ENCODE results near the gene G3BP1.
"Not testable (repeated sequence)": the region's sequence is repeated elsewhere in the genome, so short reads cannot be mapped to it uniquely, and the experiment has no call there.

The G3BP1 gene

DNA sequence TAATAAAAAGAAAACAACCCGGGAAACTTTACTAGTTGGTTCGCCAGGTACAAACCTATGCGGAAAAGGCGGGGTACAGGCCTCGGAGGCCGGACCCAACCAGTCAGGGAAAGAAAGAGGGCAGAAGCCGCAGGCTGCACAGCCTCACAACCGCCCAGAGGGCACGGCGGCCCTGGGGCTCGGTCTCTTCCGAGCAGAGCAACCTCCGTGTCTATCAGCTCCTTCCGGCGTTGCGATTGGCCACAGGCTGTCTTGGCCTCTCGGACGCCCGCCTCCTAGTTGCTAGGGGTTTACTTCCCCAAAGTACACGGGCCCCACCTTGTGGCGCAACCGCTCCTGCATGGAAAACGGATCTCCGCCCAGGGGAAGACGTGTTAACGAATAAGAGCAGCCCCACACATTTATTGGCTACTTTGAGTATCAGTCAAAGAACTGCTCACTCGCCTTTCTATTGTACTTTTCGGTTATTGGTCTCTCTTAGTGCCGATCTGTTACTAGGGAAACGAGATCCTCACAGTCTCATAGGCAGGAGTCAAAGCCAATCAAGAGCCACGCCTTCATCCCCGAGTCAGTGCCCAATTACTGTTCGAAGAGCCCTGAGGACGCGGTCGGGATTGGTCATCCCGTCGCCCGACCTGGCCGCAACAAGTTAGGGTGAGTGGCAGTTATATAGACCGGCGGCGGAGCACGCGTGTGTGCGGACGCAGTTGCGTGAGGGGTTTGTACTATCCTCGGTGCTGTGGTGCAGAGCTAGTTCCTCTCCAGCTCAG, at the start of gene G3BP1:
TSS of gene G3BP1 (plus strand) at position 696 of the 770 bp plus-strand sequence. CDS start 14,667 bp downstream, outside the sequence.
- in situ Hi-C loops (cut with MboI; ENCODE audit: low sequenced_read_pairs) = no loop called here

DNA sequence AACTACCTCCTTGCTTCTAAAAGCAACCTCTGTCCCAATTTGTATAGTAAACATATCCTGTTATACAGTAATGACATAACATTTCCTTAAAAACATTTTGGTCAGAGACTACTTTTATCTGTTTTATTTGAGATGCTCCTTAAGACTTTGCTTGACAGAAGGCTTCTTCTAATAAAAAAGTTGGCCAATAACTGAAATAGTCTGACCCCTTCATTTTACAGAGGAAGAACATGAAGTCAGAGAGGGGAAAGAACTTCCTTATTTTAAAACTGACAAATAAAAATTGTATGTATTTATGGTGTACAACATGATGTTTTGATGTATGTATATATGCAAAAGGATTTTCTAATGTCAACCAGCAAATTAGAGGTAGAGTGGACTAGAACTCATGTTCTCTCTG, 49.2 kb upstream of the G3BP1 start:
- in situ Hi-C loops (cut with MboI; ENCODE audit: low sequenced_read_pairs) = no loop called here

DNA sequence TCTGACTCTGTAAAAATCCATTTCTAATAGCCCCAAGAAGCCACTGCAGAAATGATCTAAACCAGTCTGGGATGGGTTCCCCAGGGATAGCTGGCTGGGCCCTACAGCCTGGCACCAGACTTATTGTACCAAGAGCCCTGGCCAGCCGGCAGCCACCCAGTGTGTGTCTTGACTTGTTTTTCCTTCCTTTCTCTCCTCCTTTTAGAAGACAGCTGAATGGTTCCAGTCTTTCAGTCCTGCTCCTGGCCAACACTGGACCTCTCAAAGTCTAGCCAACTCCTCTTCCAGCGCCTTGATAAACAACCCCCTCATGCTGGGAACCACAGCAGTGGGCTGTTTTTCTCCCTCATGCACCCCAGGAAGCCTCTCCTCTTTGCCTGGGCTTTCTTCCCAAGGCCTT, 47.4 kb upstream of the G3BP1 start:
- in situ Hi-C loops (cut with MboI; ENCODE audit: low sequenced_read_pairs) = no loop called here

DNA sequence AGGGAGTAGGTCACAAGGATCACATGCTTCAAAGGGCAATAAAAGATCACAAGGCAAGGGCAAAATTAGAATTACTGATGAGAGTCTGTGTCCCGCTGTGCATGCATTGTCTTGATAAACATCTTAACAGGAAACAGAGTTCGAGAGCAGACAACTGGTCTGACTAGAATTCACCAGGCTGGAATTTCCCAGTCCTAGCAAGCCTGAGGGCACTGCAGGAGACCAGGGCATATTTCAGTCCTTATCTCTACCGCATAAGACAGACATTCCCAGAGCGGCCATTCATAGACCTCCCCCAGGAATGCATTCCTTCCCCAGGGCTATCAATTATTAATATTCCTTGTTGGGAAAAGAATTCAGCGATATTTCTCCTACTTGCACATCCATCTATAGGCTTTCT, 42.2 kb upstream of the G3BP1 start:
- in situ Hi-C loops (cut with MboI; ENCODE audit: low sequenced_read_pairs) = not testable (repeated sequence)

DNA sequence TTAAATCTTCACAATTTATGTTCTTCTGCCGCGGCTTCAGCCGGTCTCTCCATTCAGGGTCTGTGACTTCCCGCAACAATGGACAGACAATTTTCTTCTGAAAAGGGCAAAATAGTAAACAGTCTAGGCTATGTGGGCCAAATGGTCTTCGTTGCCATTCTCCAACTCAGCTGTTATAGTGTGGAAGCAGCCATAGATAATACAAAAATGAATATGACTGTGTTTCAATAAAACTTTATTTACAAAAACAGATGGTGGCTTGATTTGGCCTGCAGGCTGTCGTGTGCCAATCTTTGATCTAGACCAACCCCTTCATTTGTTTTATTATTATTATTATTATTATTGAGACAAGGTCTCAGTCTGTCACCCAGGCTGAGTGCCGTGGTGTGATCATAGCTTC, 41.4 kb upstream of the G3BP1 start:
- in situ Hi-C loops (cut with MboI; ENCODE audit: low sequenced_read_pairs) = no loop called here

DNA sequence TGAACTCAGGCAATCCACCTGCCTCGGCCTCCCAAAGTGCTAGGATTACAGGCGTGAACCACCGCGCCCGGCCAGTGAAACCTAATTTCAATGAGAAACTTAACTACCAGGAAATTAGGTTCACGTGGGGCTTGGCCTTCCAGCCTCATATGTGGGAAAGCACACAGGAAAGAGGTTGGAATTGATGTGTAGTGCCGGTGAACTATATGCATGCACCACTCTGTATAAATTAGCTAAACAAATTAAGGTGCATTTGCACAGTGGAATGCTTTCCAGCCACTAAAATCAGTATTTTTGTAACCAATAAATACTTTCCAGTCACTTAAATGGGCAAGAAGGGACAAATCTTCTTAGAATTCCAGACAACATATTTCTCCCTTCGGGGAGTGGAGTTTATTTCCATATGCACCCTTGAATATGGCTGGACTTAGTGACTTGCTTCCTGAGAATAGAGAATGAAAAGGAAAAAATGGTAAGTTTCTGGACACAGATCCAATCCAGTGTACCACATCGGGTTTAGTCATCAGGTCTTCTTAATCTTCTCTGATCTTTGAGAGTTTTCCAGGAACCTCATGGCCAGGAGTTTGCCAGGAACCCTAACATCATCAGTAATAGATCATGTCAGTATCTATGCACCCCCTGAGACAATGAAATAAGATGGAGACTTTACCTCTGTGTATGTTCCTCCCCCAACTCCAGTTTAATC, 38.2 kb upstream of the G3BP1 start:
- in situ Hi-C loops (cut with MboI; ENCODE audit: low sequenced_read_pairs) = no loop called here

DNA sequence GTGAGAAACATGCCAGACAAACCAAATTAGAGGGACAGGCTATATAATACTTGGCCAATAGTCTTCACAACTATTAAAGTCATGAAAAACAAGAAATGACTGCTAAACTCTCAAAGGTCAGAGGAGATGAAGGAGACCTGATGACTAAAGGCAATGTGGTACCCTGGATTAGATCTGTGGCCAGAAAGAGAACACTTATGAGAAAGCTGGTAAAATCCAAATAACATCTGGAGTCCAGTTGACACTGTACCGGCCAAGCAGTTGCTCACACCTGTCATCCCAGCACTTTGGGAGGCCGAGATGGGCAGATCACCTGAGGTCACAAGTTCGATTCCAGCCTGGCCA, 37.7 kb upstream of the G3BP1 start:
- in situ Hi-C loops (cut with MboI; ENCODE audit: low sequenced_read_pairs) = no loop called here

DNA sequence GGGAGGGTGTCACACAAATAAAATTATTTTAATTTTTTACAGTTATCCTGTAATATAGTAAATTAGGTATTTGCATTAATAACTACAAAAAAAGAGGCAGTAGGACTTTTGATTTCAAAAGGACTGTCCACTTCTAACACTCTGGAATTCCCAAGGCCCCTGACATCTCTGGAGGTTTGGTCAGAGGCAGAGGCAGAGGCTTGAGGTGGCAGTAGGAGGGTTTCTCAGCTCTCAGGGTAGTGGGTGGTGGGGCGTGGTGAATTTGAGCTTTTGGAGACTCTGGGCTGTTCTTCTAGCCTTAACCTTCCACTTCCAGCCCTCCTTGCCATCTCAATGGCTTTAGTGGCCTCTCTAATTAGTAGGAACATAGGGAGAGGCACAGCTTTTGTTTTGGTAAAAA, 36.1 kb upstream of the G3BP1 start:
- in situ Hi-C loops (cut with MboI; ENCODE audit: low sequenced_read_pairs) = no loop called here

DNA sequence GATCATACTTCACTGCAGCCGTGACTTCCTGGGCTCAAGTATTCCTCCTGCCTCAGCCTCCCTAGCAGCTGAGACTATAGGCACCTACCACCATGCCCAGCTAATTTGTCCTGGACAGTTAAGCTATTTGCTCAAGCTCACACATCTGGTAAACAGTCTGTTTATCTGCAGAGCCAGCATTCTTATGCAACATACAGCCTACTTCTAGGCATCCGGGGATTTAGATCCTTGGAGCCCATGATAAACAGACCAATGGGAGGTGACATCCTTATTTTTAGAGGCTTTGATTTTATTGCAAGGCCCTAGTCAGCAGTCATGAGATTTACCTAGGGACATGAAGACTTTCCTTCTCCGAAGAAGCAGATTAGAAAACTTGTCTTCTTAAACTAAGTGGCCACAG, 34.3 kb upstream of the G3BP1 start:
- in situ Hi-C loops (cut with MboI; ENCODE audit: low sequenced_read_pairs) = no loop called here

DNA sequence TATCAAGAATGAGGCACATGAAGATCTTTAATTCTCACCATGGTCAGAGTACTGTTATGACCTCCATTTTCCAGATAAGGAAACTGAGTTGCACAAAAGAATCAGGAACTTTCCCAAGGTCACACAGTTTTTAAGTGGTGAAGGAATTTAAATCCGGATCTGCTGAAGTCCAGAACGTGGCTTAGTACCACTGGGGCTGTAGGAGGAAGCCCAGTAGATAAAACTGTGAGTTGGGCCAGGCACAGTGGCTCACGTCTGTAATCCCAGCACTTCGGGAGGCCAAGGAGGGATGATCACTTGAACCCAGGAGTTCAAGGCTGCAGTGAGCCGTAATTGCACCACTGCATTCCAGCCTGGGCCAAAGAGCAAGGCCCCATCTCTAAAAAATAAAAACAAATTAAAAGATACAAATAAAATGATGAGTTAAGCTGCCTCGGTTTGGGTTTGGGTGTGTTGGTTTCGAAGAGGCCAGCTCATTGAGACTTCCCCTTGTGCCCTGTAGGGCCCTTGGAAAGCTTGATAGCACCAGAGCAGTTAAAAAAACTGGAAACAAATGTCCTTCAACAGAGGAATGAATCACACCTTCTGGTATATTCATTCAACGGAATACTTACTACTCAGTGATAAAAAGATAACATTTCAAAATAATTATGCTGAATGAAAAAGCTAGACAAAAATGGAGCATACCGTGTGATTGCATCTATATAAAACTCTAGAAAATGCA, 33.5 kb upstream of the G3BP1 start:
- in situ Hi-C loops (cut with MboI; ENCODE audit: low sequenced_read_pairs) = no loop called here

DNA sequence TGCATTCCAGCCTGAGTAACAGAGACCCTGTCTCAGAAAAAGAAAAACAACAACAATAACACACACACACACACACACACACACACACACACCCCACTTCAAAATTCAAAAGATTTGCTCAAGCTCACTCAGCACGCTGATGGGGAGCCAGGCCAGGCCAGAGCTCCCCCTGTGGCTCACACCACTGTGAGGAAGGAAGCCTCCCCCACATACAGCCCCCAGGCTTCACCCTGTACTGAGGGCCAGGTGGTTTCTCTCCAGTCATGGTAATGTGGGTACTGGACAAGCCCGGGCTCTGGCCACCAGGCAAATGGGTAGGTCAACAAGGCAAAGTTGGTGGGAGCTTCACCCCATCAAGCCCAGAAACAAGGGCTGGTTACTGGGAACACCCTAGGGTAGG, 32.4 kb upstream of the G3BP1 start:
- in situ Hi-C loops (cut with MboI; ENCODE audit: low sequenced_read_pairs) = no loop called here

DNA sequence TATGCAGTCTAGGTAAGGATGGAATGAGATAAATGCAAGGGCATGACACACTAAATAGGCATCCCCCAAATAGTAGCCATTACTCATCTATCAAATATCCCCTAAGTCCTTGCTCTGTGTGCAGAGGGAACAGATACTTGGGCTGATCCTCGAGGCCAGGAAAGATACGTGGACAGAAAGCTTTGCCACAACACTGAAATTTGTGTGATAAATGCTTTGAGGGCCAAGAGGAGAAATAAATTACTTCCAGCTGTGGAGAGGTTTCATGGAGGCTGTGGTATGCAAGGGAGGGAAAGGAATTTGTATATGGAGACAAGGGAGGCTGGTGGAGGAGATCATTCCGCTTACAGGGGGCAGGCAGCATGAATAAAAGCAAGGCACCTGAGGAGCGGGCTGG, 31.8 kb upstream of the G3BP1 start:
- in situ Hi-C loops (cut with MboI; ENCODE audit: low sequenced_read_pairs) = no loop called here

DNA sequence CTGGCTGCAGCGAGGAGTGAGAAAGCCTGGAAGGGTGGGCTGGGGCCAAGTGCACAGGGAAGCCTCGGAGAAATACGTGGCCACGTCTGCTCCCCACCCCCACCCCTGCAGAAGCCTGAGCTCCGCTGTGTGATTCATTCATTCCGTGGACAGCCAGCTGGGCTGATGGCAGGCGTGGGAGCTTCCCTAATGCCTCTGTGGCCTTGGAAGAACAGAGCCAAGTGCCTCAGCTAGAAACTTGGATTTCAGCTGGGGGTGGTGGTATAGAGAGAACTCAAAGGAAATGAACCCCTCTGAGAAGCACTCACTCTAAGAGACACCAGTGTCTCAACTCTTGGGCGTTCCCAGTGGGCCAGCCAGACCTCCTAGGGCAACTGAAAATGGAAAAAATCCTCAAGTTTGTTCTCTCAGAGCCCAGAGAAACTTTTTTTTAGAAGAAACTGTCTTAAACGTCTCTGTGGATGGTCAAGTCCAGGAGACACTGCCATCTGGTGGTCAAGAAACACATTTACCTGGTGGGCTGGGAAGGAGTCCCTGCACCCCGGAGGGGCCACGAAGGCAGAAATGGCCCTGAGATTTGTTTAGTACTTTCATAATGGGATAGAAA, 31.3 kb upstream of the G3BP1 start:
- in situ Hi-C loops (cut with MboI; ENCODE audit: low sequenced_read_pairs) = no loop called here

DNA sequence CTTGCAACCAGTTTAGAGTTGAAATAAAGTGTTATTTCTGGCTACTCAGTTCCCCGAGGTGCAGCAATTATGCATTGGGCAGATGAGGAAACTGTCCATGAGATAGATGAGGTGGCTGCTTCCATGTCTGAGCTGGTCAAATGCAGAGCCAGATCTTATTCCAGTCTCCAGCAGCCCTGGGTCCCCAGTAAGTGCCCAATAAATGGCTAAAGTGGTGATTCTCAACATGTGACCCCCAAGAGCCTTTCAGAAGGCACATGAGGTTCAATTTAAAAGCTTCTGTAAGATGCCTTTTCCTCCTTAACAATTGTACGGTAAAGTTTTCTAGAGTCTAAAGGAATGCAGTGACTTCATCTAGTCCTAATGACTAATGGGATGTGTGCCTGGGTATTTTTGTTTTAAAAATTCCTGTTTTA, 30.8 kb upstream of the G3BP1 start:
- in situ Hi-C loops (cut with MboI; ENCODE audit: low sequenced_read_pairs) = no loop called here

DNA sequence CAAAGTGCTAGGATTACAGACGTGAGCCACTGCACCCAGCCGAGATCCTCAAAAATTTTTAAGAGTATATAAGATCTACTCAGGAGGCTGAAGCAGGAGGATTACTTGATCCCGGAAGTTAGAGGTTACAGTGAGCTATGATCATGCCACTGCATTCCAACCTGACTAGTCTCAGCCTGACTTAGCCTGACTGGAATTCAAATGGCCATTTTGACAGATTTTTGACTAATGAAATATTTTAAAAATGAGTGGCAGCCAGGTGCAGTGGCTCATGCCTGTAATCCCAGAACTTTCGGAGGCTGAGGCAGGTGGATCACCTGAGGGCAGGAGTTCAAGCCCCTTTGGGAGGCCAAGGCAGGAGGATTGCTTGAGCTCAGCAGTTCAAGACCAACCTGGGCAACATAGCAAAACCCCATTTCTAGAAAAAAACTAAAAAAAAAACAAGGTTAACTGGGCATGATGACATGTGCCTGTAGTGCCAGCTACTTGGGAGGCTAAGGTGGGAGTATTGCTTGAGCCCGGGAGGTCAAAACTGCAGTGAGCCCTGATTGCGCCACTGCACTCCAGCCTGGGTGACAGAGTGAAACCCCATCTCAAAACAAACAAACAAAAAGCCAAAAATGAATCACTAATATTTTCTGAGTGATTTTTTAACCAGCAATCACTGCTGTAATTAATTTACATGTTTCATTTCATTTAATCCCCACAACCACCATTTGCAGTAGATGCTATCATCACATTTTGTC, 29.9 kb upstream of the G3BP1 start:
- in situ Hi-C loops (cut with MboI; ENCODE audit: low sequenced_read_pairs) = no loop called here

DNA sequence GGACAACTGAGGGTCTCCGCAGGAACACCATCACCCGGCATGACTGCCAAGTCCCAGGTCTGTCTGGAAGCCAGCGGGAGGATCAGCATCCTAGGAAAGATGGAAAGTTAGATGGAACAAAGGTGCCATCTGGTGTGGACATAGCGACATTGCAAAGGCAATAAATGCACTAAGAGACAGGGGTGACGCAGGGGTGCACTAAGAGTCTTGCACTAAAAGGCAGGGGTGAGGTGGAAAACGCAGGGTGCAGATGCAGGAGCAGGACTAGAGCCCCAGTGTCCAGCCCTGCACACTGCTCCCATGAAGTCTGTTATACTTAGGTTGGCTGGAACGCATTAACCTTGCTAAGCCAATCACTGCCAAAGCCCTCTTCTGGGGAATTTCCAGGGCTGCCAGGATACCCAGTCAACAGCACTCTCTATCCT, 28.9 kb upstream of the G3BP1 start:
- in situ Hi-C loops (cut with MboI; ENCODE audit: low sequenced_read_pairs) = no loop called here

DNA sequence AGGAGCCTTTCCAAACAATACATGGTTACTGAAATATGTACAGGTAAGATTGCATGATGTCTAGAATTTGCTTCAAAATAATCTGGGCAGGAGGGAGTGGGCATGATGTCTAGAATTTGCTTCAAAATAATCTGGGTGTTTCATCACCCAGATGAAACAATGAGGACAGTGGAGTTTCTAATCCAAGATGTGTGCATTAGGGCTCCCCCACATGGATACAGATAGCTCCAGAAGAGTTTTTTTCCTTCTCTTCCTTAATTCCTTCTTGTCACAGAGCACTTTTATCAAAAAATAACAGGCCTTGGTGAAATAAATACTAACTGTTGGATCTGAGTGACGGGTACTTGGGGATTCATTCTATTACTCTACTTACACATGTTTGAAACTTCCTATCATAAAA, 28.2 kb upstream of the G3BP1 start:
- in situ Hi-C loops (cut with MboI; ENCODE audit: low sequenced_read_pairs) = no loop called here

DNA sequence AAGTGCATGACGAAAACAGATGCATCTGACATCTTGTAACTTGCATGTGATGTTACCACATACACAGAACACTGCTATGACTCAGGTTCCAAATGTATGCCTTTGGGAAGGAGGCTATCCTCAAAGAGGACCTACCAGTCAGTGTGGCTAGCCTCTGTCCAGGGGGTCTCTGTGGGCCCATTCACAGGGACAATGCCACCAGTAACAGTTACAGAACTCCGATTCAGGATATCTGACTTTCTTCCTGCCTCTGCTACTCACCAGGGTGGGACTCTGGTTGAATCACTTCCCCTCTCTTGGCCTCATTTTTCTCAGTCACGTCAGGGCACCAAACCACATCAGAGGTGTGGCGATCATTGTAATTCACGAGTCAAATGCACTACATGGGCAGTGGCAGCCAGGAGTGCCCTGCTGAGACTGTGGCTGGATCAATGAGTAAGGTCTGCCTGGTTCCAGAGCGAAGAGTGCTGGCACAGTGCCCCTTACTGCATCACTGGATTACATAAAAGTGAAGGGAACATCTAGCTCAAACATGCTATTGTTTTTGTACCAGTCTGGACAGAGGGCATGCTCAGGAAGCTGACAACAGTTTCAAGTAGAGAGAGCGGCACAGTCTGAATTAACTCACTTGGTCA, 26.6 kb upstream of the G3BP1 start:
- in situ Hi-C loops (cut with MboI; ENCODE audit: low sequenced_read_pairs) = no loop called here

DNA sequence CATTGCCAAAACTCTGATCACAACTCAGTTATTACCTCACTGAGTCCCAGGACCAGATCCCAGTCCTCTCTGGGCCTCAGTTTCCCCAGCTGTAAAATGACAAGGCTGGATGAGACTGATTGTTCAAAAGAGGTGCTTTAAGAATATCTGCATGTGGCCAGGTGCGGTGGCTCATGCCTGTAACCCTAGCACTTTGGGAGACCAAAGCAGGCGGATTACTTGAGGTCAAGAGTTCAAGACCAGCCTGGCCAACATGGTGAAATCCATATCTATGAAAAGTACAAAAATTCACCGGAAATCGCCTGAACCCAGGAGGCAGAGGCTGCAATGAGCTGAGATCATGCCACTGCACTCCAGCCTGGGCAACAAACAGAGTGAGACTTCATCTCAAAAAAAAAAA, 21.6 kb upstream of the G3BP1 start:
- in situ Hi-C loops (cut with MboI; ENCODE audit: low sequenced_read_pairs) = no loop called here

DNA sequence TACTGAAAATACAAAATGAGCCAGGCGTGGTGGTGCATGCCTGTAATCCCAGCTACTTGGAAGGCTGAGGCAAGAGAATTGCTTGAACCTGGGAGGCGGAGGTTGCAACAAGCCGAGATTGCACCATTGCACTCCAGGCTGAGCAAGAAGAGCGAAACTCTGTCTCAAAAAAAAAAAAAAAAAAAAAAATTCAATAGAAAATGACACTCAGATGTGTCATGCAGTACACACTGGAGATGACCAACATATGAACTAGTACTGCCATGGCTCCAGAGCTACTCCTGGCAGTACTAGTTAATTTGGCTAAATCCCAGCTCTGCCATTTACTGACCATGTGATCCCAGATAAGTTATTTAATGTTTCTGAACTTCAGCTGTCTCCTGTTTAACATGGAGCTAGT, 20.7 kb upstream of the G3BP1 start:
- in situ Hi-C loops (cut with MboI; ENCODE audit: low sequenced_read_pairs) = no loop called here

Data from hTERT RPE-1 (cell line).